ENCODE measurements around the gene ISL2.
A peak's percentile ranks its signal among the peaks of the same experiment; 100 is the strongest.
"Not testable (repeated sequence)": the region's sequence is repeated elsewhere in the genome, so short reads cannot be mapped to it uniquely, and the experiment has no call there.

ISL2 gene

DNA sequence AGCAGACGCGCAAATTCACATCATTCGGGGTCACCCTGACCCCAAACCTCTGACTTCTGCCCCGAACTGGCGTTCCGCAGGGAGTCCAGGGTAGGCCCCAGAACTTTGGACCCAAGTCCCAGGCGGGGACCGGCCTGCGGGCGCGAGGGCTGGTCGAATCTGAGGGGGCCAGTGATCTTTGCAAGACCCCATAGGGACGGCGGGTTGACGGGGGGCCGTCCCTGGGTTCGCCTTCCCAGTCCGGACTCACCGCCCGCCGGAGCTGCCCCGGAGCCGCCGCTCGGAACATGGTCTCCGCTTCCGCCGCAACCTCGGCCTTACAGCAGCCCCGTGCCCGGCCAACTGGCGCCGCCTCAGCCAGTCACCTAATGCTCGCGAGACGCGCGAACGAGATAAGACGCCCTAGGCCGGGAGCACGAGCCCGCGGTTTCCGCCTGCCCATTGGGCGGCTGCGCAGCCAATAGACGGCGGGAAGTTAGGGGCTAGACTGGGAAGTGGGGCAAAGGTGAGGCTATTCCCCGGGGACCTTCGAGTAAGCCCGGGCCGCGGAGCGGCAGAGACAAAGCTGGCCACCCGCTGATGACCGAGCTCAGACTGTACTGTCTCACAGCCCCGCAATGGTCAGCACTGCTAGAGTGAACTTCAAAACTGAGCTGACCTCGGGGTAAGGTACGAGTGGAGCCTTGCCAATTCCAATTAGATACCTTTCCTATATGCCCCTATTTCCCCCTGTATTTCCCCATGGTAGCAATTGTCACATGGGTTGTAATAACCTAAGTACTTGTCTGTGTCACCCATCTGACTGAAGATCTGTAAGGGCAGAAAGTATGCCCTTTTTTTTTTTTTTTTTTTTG lies 25.2 kb upstream of the ISL2 start, which contains the start of gene ETFA:
TSS of gene ETFA (minus strand) at position 370 of the 854 bp plus-strand sequence. CDS start at position 289, 81 bp downstream.
- Histone ChIP-seq H3K9me3 (ENCODE audit: low read length) (no peaks in the 10 kb centered on the region), H3K4me3 (ENCODE audit: low read depth, low read length, poor library complexity, severe bottlenecking) (peak within 1 kb of the TSS; percentile 95), H3F3A (ENCODE audit: insufficient read depth, low read length) (no peaks in the 10 kb centered on the region), H2AFZ (ENCODE audit: low read length) (peak within 1 kb of the TSS; percentile 72; the same call in 1 of the 2 replicates), H3K4me2 (ENCODE audit: low read length) (peak within 1 kb of the TSS; percentile 89), H3K27me3 (ENCODE audit: insufficient read depth, low read length) (no peaks in the 10 kb centered on the region), H3K4me1 (ENCODE audit: insufficient read depth, low read length, severe bottlenecking) (peaks cover 30% of the 10 kb centered on the region), H3K27ac (ENCODE audit: low read depth, low read length, poor library complexity, severe bottlenecking) (peak within 1 kb of the TSS; percentile 56), H3K36me3 (ENCODE audit: insufficient read depth, low read length) (peaks cover 13% of the 10 kb centered on the region), H3K9ac (ENCODE audit: low read length) (peak within 1 kb of the TSS; percentile 96), H4K20me1 (ENCODE audit: insufficient read depth, low read length) (no peaks in the 10 kb centered on the region), H3K9me2 (ENCODE audit: low read depth, low read length) (no peaks in the 10 kb centered on the region), H3K79me2 (ENCODE audit: insufficient read depth, low read length) (peaks cover 47% of the 10 kb centered on the region)
- TF ChIP-seq, protein P1, sequence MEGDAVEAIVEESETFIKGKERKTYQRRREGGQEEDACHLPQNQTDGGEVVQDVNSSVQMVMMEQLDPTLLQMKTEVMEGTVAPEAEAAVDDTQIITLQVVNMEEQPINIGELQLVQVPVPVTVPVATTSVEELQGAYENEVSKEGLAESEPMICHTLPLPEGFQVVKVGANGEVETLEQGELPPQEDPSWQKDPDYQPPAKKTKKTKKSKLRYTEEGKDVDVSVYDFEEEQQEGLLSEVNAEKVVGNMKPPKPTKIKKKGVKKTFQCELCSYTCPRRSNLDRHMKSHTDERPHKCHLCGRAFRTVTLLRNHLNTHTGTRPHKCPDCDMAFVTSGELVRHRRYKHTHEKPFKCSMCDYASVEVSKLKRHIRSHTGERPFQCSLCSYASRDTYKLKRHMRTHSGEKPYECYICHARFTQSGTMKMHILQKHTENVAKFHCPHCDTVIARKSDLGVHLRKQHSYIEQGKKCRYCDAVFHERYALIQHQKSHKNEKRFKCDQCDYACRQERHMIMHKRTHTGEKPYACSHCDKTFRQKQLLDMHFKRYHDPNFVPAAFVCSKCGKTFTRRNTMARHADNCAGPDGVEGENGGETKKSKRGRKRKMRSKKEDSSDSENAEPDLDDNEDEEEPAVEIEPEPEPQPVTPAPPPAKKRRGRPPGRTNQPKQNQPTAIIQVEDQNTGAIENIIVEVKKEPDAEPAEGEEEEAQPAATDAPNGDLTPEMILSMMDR (IDR thresholded peaks at IDR 0.05; ENCODE audit: low read length), result no peak
- no peak for TF ChIP-seq EZH2 (IDR thresholded peaks at IDR 0.05; ENCODE audit: borderline replicate concordance, low read length)

DNA sequence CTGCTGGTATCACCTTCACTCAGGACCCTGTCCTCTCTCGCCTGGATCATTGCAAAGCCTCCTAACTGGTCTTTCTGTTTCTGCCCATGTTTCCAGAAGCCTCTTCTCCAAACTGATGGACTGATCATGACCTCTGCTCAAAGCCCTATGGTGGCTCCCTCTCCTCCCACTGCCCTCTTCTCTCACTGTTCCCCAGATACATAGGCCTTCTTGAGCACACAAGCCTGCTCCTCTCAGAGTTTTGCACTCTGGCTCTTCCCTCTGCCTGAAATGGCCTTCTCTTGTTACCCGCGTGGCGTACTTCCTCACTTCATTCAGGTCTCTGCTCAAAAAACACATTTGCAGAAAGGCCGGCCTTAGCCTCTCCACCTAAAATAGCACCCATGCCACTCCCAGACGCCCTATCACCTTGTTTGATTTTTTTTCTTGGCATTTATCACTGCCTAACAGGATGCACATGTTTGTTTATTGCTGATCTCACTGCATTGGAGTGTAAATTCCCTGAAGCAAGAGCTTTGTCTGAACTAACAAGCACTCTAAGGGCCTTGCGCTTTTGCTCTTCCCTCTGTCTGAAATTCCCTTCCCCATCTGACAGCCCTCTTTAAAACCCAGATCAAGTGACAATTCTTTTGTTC lies 23.9 kb upstream of the ISL2 start:
- Histone ChIP-seq H3K9me2 (ENCODE audit: low read depth, low read length) (no peaks in the 10 kb centered on the region), H3K4me1 (ENCODE audit: insufficient read depth, low read length, severe bottlenecking) (peaks cover 30% of the 10 kb centered on the region), H2AFZ (ENCODE audit: low read length) (no peak overlapping the region), H3K9me3 (ENCODE audit: low read length) (no peaks in the 10 kb centered on the region), H3F3A (ENCODE audit: insufficient read depth, low read length) (no peaks in the 10 kb centered on the region), H3K27me3 (ENCODE audit: insufficient read depth, low read length) (no peaks in the 10 kb centered on the region), H3K36me3 (ENCODE audit: insufficient read depth, low read length) (peaks cover 13% of the 10 kb centered on the region), H3K4me2 (ENCODE audit: low read length) (no peak overlapping the region), H4K20me1 (ENCODE audit: insufficient read depth, low read length) (no peaks in the 10 kb centered on the region), H3K9ac (ENCODE audit: low read length) (no peak overlapping the region), H3K79me2 (ENCODE audit: insufficient read depth, low read length) (peaks cover 34% of the 10 kb centered on the region), H3K27ac (ENCODE audit: low read depth, low read length, poor library complexity, severe bottlenecking) (no peak overlapping the region), H3K4me3 (ENCODE audit: low read depth, low read length, poor library complexity, severe bottlenecking) (no peak overlapping the region)
- TF ChIP-seq EZH2 (IDR thresholded peaks at IDR 0.05; ENCODE audit: borderline replicate concordance, low read length), result no peak

DNA sequence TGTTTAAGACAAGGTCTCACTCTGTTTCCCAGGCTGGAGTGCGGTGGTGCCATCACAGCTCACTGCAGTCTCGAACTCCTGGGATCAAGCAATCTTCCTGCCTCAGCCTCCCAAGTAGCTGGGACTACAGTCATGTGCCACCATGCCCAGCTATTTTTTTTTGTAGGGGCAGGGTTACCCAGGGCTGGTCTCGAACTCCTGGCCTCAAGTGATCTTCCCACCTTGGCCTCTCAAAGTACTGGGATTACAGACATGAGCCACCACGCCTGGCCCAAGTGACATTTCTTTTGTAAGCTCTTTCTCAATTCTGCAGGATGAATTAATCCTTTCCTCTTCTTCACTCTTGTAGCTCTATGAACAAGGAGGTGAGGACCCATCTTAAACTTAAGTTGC lies 23.4 kb upstream of the ISL2 start:
- H4K20me1 ChIP-seq (ENCODE audit: insufficient read depth, low read length); H3K27me3 ChIP-seq (ENCODE audit: insufficient read depth, low read length); H3K9ac ChIP-seq (ENCODE audit: low read length); H3K36me3 ChIP-seq (ENCODE audit: insufficient read depth, low read length); H3K9me3 ChIP-seq (ENCODE audit: low read length); H3K27ac ChIP-seq (ENCODE audit: low read depth, low read length, poor library complexity, severe bottlenecking); H3K9me2 ChIP-seq (ENCODE audit: low read depth, low read length); H3K4me2 ChIP-seq (ENCODE audit: low read length); H2AFZ ChIP-seq (ENCODE audit: low read length); H3K4me3 ChIP-seq (ENCODE audit: low read depth, low read length, poor library complexity, severe bottlenecking); H3F3A ChIP-seq (ENCODE audit: insufficient read depth, low read length): not testable (repeated sequence)
- H3K79me2 ChIP-seq (ENCODE audit: insufficient read depth, low read length), result peaks cover 29% of the 10 kb centered on the region
- peaks cover 29% of the 10 kb centered on the region for H3K4me1 ChIP-seq (ENCODE audit: insufficient read depth, low read length, severe bottlenecking)

DNA sequence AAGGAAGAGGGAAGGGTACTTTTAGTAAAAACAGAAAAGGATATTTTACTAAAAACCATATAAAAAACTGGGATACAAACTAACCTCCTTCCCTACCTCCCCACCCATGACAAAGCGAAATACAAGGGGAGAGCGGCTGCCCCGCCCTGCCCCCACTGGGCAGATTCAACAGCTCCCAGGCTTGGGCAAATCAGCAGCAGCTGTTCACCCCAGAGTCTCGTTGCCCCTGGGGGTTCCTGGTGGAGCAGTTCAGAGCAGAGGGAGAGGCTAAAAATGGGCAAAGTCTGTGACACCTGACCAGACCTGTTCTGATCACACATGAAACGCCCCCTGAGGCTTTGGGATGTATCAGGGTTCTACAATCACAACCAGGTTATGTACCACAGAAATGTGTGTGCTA lies 22.8 kb upstream of the ISL2 start:
- Histone ChIP-seq H3K27ac (ENCODE audit: low read depth, low read length, poor library complexity, severe bottlenecking) (no peak overlapping the region), H4K20me1 (ENCODE audit: insufficient read depth, low read length) (no peaks in the 10 kb centered on the region), H3K79me2 (ENCODE audit: insufficient read depth, low read length) (peaks cover 23% of the 10 kb centered on the region), H3K4me1 (ENCODE audit: insufficient read depth, low read length, severe bottlenecking) (peaks cover 23% of the 10 kb centered on the region), H3F3A (ENCODE audit: insufficient read depth, low read length) (no peaks in the 10 kb centered on the region), H3K9me3 (ENCODE audit: low read length) (no peaks in the 10 kb centered on the region), H3K4me2 (ENCODE audit: low read length) (no peak overlapping the region), H3K9ac (ENCODE audit: low read length) (no peak overlapping the region), H3K9me2 (ENCODE audit: low read depth, low read length) (no peaks in the 10 kb centered on the region), H2AFZ (ENCODE audit: low read length) (no peak overlapping the region), H3K36me3 (ENCODE audit: insufficient read depth, low read length) (peaks cover 3% of the 10 kb centered on the region; the same call in 1 of the 2 replicates), H3K4me3 (ENCODE audit: low read depth, low read length, poor library complexity, severe bottlenecking) (no peak overlapping the region), H3K27me3 (ENCODE audit: insufficient read depth, low read length) (no peaks in the 10 kb centered on the region)
- TF ChIP-seq, protein P1 (IDR thresholded peaks at IDR 0.05; ENCODE audit: low read length), result no peak
- no peak for TF ChIP-seq EZH2 (IDR thresholded peaks at IDR 0.05; ENCODE audit: borderline replicate concordance, low read length)
